HG03060 (cell line): ENCODE data around the gene CFAP119.

Experiments used
- ATAC-seq: cut with Tn5 transposase; IDR thresholded peaks from one replicate; pipeline ENCODE4 v1.9.1; 2021; ENCODE audit warnings: low read depth, moderate number of reproducible peaks; ENCODE audit not compliant: unreplicated experiment

CFAP119 gene

DNA sequence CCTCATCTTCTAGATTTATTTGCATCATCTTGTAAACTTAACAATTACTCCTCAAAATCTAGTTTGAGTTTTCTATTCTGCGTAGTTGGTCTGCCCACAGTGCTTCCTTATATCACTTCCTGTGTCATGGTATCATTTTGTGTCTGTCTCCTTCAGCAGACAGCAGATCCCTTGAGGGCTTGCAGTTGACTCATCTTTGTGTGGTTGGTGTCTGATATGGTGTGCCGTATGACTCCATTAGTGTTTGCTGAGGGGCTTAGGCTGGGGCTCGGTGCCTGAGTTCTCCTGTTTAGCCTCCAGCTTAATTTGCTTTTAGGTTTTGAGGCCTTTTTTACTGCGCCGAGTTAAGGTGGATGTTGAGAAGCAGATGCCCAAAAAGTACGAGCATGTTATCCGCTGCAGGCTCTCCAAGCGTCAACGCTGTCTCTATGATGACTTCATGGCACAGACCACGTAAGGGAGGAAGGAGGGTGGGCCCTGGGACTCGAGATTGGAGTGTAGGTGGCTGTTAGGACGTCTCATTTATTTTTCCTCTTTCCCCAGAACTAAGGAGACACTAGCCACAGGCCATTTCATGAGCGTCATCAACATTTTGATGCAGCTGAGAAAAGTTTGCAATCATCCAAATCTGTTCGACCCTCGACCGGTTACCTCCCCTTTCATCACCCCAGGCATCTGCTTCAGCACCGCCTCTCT lies 46.0 kb downstream of the CFAP119 start:
- ATAC-seq, result no peak

DNA sequence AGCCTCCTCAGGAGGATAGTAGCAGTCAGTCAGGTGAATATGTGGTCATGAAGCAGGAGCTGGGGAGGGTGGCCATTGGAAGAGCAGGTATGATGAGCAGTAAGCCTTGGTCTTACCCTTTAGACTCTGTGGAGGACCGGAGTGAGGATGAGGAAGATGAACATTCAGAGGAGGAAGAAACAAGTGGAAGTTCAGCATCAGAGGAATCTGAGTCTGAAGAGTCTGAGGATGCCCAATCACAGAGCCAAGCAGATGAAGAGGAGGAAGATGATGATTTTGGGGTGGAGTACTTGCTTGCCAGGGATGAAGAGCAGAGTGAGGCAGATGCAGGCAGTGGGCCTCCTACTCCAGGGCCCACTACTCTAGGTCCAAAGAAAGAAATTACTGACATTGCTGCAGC lies 50.1 kb downstream of the CFAP119 start:
- ATAC-seq, result no peak

GRCh38 chr16:30710971-30711370 lies 50.9 kb downstream of the CFAP119 start:
- no peak for ATAC-seq
